Retinal pigment epithelial cell (primary cell): ENCODE measurements around the gene GALNT18.

Source experiments
- DNase-seq: peaks from one replicate; pipeline ENCODE4 v3.0.0-alpha.2; 2010; ENCODE audit warnings: low read depth
- H3K4me3 ChIP-seq: 2 replicates; pipeline ENCODE4 v1.5.1; 2011; ENCODE audit warnings: mild to moderate bottlenecking, low read length, control low read depth, moderate library complexity
- CTCF ChIP-seq: conservative IDR thresholded peaks from 2 replicates; pipeline ENCODE4 v1.5.1; 2011; ENCODE audit warnings: low read depth, low read length, control low read depth, inconsistent platforms

Gene GALNT18

GRCh38 chr11:11346303-11346702 lies 275.5 kb downstream of the GALNT18 start:
- no peak for TF ChIP-seq CTCF
- H3K4me3 ChIP-seq, result no peak overlapping the region
- no peak for DNase-seq

- no peak for TF ChIP-seq CTCF
- H3K4me3 ChIP-seq, result no peak overlapping the region
- no peak for DNase-seq
Observed at GRCh38 chr11:11345099-11345498, 276.7 kb downstream of the GALNT18 start.

GRCh38 chr11:11344045-11344444 lies 277.8 kb downstream of the GALNT18 start:
- H3K4me3 ChIP-seq, result no peak overlapping the region
- DNase-seq, result no peak

GRCh38 chr11:11338304-11338703 lies 283.5 kb downstream of the GALNT18 start:
- TF ChIP-seq CTCF, result no peak
- H3K4me3 ChIP-seq, result no peak overlapping the region
- DNase-seq, result no peak

More at GRCh38 chr11:11344045-11344444, 277.8 kb downstream of the GALNT18 start:
- no peak for TF ChIP-seq CTCF

GRCh38 chr11:11336664-11337063 lies 285.1 kb downstream of the GALNT18 start:
- H3K4me3 ChIP-seq, result no peak overlapping the region
- no peak for DNase-seq
- no peak for TF ChIP-seq CTCF

GRCh38 chr11:11335043-11335442 lies 286.8 kb downstream of the GALNT18 start:
- no peak for DNase-seq
- no peak overlapping the region for H3K4me3 ChIP-seq
- no peak for TF ChIP-seq CTCF

GRCh38 chr11:11334607-11335006 lies 287.2 kb downstream of the GALNT18 start:
- DNase-seq, result no peak
- H3K4me3 ChIP-seq, result no peak overlapping the region
- no peak for TF ChIP-seq CTCF
